GM12892 (cell line): ENCODE measurements around the gene TMEM232.
"Not testable (repeated sequence)": the region's sequence is repeated elsewhere in the genome, so short reads cannot be mapped to it uniquely, and the experiment has no call there.

Experiments
- DNase-seq: peaks from one replicate; pipeline ENCODE4 v3.0.0; 2011; ENCODE audit not compliant: insufficient read length
- FAIRE-seq: peaks from 2 replicates; lab custom pipeline; 2011; peaks lifted over from hg19 to GRCh38; lab: Jason Lieb, UNC
- POLR2A ChIP-seq: IDR thresholded peaks from 2 replicates; pipeline ENCODE4 v1.6.1; 2011; ENCODE audit warnings: low read depth, low read length, control low read depth
- POLR2AphosphoS5 ChIP-seq: IDR thresholded peaks from 2 replicates; pipeline ENCODE4 v1.6.1; 2011; ENCODE audit warnings: low read depth, low read length, control low read depth
- TAF1 ChIP-seq: IDR thresholded peaks from 2 replicates; pipeline ENCODE4 v1.6.1; 2011; ENCODE audit warnings: low read depth, mild to moderate bottlenecking, control low read depth, low read length, borderline replicate concordance

The TMEM232 gene

DNA sequence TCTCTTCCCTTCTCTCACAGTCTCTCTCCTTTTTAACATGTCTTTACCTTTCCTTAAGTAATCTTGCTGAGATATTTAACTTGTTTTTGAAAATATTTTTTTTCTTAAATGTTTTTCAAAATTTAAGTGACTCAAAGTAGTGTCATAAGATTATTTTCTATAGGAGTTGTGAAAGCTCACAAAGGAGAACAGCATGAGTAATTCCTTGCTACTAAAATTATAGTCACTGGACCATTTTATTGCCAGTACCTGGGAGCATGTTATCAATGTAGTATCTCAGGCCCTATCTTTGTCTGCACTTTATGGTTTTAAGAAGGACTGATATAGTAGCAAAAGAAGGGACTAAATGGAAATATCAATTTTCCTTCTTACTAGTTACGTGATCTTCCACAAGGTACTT is 181.9 kb downstream of the TMEM232 start:
- DNase-seq (no peak), FAIRE-seq (no peak)
- TF ChIP-seq POLR2A (no peak), TAF1 (no peak), POLR2AphosphoS5 (no peak)

DNA sequence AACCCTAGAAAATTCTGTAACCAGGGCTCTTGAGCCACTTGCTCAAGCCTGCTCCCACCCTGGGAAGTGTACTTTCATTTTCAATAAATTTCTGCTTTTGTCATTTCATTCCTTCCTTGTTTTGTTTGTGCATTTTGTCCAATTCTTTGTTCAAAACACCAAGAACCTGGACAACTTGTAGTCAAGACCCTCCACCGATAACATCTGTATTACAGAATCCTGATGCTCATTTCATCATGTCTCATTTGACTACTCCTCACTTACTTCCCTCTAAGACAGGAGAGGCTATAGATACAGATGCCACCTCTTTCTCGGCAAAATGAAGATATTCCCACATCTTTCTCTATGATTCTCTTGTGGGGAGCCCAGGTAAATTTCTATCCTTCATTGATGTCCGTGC is 183.5 kb downstream of the TMEM232 start:
- TF ChIP-seq POLR2AphosphoS5 (no peak), TAF1 (no peak), POLR2A (no peak)
- DNase-seq (no peak), FAIRE-seq (no peak)

DNA sequence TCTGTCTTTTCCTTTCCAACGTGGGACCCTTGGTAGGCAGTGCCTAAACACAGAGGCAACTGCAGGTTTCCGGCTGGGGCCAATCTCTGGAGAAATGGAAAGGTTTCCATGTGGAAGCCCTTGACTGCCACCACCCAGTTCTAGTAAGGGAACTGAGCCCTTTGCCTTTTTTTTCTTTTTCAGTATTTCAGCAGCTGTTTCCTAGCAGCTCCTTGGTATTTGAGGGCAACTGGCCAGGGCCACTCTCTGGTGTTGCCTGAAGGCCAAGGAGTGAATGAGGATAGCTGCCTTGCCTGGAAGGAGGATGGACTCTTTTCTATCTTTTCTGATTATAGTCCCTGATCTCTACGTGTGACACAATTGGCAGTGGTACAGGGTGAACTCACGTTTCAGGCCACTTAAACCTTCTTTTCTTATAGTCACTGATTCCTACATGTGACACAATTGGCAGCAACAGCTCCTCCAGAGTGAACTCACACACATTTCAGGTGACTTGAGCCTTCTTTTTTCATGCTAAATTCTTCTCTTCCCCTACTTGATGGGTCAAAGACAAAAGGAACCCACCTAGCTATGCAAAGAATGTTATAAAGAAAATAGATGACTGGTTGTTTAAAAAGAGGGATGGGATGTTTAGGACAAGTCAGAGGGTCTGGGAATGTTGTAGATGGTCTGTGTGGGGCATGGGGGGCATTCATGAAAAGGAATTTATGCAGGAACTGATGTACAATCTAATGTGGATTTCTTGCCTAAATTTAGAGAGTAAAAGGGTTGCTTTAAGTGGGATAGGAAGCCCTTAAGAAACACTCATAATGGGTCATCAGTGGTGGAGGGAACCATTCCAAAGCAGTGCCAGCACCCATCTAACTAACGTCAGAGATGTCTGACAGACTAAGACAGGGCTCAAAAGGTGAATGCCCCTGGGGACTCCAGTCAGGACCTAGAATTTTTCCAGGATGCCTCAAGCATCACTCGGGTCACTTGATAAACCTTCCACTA is 190.1 kb downstream of the TMEM232 start:
- DNase-seq (no peak), FAIRE-seq (no peak)
- TF ChIP-seq TAF1 (no peak), POLR2A (no peak), POLR2AphosphoS5 (no peak)

DNA sequence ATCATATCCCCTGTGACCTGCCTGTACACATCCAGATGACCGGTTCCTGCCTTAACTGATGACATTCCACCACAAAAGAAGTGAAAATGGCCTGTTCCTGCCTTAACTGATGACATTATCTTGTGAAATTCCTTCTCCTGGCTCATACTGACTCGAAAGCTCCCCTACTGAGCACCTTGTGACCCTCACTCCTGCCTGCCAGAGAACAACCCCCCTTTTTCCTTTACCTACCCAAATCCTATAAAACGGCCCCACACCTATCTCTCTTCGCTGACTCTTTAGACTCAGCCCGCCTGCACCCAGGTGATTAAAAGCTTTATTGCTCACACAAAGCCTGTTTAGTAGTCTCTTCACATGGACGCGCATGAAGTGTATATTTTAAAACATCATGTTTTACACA is 191.3 kb downstream of the TMEM232 start:
- FAIRE-seq, DNase-seq: not testable (repeated sequence)

DNA sequence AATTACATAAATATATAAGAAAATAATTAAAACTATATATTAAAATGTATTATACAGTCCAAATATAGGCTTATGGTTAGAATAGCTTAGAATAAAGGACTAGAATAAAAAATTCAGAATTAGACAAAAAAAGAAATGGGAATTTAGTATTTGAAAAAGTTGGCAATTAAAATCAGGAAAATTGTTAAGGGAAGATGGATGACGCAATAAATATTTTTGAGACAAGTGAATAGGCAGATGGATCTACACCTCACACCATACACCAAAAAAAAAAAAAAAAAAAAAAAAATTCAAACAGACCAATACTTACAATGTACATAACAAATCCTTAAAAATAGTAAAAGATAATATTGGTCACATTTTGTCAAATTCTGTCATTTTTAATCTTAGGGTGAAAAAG is 200.7 kb downstream of the TMEM232 start:
- DNase-seq: no peak
- no peak for FAIRE-seq
- TF ChIP-seq POLR2A (no peak), TAF1 (no peak), POLR2AphosphoS5 (no peak)

DNA sequence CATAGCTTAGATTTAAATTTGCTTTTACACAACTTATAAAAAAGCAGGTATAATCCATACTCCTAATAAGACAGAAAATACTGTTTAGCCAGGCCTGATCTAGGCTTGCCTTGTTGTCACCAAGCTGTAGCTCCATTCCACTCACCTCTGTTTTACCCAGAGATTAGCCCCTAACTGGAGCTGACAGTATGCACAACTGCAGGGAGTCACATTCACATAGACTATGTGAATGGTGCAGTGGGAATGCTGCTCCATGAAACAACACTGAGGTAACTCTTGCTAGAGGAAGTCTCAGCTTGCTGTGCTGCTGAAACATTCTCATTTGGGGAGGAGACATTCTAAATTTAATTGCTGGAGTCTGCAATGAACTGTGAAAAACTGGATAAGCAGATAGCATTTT is 209.1 kb downstream of the TMEM232 start:
- TF ChIP-seq POLR2A: no peak
- TF ChIP-seq TAF1: no peak
- no peak for TF ChIP-seq POLR2AphosphoS5
- FAIRE-seq: no peak
- no peak for DNase-seq

DNA sequence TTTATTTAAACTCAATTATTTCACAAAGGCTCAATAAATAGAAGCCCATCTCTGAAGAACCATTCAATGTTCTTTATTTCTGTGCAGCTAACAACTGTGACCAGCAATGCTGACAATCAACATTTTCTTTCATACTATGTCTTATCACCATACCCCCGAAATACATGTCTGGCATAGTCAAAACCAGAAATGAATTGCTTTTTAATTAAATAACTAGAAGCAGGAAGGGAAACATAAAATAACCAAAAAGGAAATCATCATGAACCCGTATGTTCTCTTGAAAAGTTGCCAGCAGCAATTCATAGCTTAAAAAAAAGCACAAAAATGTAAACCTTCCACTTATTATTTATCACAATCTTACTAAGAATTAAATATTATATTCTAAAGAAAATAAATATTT is 212.4 kb downstream of the TMEM232 start:
- no peak for TF ChIP-seq TAF1
- FAIRE-seq (no peak), DNase-seq (no peak)

DNA sequence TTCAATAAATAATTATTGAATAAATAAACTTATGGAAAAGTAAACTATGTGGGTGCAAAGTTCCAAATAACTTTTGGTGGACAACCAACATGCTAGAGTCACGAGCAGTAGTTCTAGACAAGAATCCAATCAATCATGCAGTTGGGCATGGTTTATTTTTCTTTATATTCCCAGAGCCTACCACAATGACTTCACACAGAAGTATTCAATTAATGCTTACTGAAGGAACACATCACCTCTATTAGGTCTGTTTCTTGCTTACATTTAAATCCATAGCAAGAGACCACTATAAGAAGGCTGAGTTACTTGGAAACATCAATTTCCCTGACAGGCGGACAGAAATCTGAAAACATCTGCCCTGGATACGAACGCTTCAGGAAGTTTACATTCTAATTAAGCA is 214.2 kb downstream of the TMEM232 start:
- DNase-seq (no peak), FAIRE-seq (no peak)
- no peak for TF ChIP-seq POLR2A
- no peak for TF ChIP-seq POLR2AphosphoS5
- TF ChIP-seq TAF1: no peak

DNA sequence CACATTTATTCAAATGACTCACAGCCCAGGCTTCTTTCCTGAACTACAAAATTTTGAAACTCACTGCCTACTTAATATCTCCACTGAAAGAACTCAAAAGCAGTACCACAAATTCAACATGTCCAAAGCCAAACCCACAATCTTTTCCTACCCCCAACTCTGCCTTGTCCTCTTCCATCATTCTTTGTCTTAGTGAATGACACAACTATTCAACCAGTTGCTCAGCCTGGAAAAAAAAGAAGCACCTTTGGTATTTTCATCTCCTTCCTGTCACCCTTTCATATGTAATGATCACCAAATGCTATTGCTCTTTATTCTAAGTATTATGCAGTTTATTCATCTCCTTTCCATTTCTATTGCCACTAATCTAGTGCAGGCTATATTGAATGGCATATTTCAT is 216.3 kb downstream of the TMEM232 start:
- FAIRE-seq (no peak), DNase-seq (no peak)
- TF ChIP-seq POLR2AphosphoS5: no peak
- TF ChIP-seq POLR2A: no peak
- TF ChIP-seq TAF1: no peak

DNA sequence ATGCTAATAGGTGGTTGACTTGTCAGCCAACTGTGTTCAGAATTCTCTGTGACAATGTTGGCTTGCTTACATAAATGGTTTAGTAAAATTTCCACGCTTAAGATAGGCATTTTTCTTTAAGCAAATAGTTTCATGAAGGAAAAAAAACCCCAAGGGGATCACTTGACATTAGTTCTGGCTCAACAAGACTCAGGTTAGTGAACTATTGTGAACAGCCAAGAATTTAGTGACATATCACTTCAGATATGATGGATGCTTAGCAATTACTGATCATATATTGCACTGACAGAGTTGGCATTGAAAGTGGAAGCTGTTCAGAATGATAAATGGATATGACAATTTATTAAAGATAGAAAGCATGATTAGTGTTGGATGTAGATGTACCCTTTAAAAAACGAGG is 218.5 kb downstream of the TMEM232 start:
- FAIRE-seq (no peak), DNase-seq (no peak)
- no peak for TF ChIP-seq TAF1
- no peak for TF ChIP-seq POLR2A
- TF ChIP-seq POLR2AphosphoS5: no peak

DNA sequence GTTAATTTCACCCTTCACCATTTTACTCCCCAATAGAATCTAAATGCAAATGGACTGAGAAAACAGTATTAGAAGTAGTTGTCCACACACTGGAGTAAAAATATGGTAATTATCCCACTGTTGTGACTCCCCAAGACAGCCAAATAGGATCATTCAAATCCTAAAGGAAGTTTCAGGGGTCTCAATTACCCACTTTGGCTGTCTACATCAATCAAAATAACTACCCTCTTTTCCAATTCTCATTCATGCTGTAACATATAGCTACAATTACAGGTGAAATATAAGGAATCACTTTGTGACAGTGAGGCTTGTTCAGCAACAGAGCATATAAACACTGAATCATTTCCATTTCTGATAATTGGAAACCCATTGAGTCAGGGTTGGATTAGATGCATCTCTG is 220.1 kb downstream of the TMEM232 start:
- FAIRE-seq: no peak
- no peak for TF ChIP-seq POLR2AphosphoS5
- TF ChIP-seq POLR2A: no peak
- TF ChIP-seq TAF1: no peak
- no peak for DNase-seq

DNA sequence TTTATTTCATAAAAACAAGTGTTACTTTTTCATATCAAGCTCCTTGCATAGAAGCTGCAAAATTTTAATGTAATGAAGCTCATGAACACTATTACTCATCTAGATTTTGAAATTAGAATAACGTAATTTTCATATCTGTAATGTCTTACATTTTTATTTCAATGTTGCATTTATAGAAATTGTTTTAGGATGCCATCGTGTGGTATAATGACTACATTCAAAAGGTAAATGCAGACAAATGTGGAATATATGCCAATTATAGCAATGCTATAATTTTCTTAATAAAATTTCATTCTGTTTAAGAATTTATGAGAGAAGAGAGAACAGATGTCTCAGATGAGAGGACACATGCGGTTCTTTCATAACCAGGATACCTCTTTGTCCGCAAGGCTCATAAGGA is 230.2 kb downstream of the TMEM232 start:
- TF ChIP-seq POLR2A: no peak
- TF ChIP-seq TAF1: no peak
- TF ChIP-seq POLR2AphosphoS5: no peak
- FAIRE-seq: no peak
- DNase-seq: no peak

DNA sequence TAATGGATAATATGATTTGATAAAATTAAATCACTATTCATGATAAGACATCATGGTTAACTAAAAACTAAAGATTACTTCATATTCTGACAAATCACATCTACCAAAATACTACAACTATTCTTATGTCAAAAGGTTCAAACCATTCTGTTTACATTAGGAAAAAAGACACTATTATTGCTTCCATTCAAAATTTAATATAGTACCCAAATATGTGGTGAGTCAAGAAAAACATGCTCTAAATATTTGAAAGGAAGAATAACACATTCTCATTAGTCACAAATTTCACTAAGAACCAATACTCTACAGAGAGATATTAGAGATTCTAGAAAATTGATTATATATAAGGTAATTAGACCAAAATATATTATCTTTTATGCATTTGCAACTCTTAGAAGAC is 234.0 kb downstream of the TMEM232 start:
- no peak for DNase-seq
- TF ChIP-seq POLR2AphosphoS5 (no peak), POLR2A (no peak), TAF1 (no peak)
- no peak for FAIRE-seq
